DOHH2 (cell line): ENCODE results near the gene KRT33B.

Source experiments
- H3F3A ChIP-seq: fragments of 200-600 bp; sonication (generic), shearing (Covaris generic); 2 replicates; pipeline ENCODE4 v1.6.0; 2016; ENCODE audit warnings: antibody characterized with exemption, mild to moderate bottlenecking; ENCODE audit not compliant: control insufficient read depth, insufficient read depth
- H3K27ac ChIP-seq: fragments of 200-600 bp; sonication (generic); 2 replicates; pipeline ENCODE4 v1.5.1; 2014; ENCODE audit warnings: low read depth, mild to moderate bottlenecking, low read length, moderate library complexity
- H3K27me3 ChIP-seq: fragments of 200-600 bp; sonication (generic); 2 replicates; pipeline ENCODE4 v1.6.1; 2014; ENCODE audit warnings: mild to moderate bottlenecking, low read length, mixed read lengths; ENCODE audit not compliant: control insufficient read depth
- H3K36me3 ChIP-seq: fragments of 200-600 bp; sonication (generic); 2 replicates; pipeline ENCODE4 v1.6.1; 2014; ENCODE audit warnings: mild to moderate bottlenecking, low read length, moderate library complexity, mixed read lengths; ENCODE audit not compliant: control insufficient read depth
- H3K4me1 ChIP-seq: fragments of 200-600 bp; sonication (generic); 2 replicates; pipeline ENCODE4 v1.6.1; 2014; ENCODE audit warnings: mild to moderate bottlenecking, low read length, mixed read lengths; ENCODE audit not compliant: control insufficient read depth
- H3K4me2 ChIP-seq: fragments of 200-600 bp; sonication (generic); 2 replicates; pipeline ENCODE4 v1.6.0; 2014; ENCODE audit warnings: mild to moderate bottlenecking, low read length, moderate library complexity
- H3K4me3 ChIP-seq: fragments of 200-600 bp; sonication (generic); 2 replicates; pipeline ENCODE4 v1.5.1; 2014; ENCODE audit warnings: mild to moderate bottlenecking, low read length, mixed read lengths
- H3K79me2 ChIP-seq: fragments of 200-600 bp; sonication (generic); 2 replicates; pipeline ENCODE4 v1.6.1; 2014; ENCODE audit warnings: mild to moderate bottlenecking, low read length, mixed read lengths; ENCODE audit not compliant: control insufficient read depth
- H3K9me2 ChIP-seq: fragments of 200-600 bp; sonication (generic); replicated peaks from 2 replicates; pipeline ENCODE4 v1.6.1; 2014; ENCODE audit warnings: mild to moderate bottlenecking, low read length, mixed read lengths; ENCODE audit not compliant: control insufficient read depth
- H3K9me3 ChIP-seq: fragments of 200-600 bp; sonication (generic); 2 replicates; pipeline ENCODE4 v1.6.1; 2014; ENCODE audit warnings: antibody characterized with exemption, low read length, mixed read lengths; ENCODE audit not compliant: control insufficient read depth, insufficient read depth
- H4K20me1 ChIP-seq: fragments of 200-600 bp; sonication (generic); 2 replicates; pipeline ENCODE4 v1.6.0; 2014; ENCODE audit warnings: low read depth, mild to moderate bottlenecking, antibody characterized with exemption, low read length, moderate library complexity; ENCODE audit not compliant: control insufficient read depth, insufficient read depth
- EZH2phosphoT487 ChIP-seq: fragments of 200-600 bp; sonication (generic); IDR thresholded peaks from 2 replicates; pipeline ENCODE4 v1.6.1; 2017; ENCODE audit warnings: borderline replicate concordance, mild to moderate bottlenecking, antibody characterized with exemption, low read length, moderate library complexity, mixed read lengths
- TF ChIP-seq, protein P1 (sequence below): fragments of 200-600 bp; sonication (generic); IDR thresholded peaks from one replicate; pipeline ENCODE4 v1.5.1; 2014; ENCODE audit warnings: antibody characterized with exemption, mild to moderate bottlenecking, low read depth, low read length; ENCODE audit not compliant: poor library complexity, severe bottlenecking

Gene KRT33B

DNA sequence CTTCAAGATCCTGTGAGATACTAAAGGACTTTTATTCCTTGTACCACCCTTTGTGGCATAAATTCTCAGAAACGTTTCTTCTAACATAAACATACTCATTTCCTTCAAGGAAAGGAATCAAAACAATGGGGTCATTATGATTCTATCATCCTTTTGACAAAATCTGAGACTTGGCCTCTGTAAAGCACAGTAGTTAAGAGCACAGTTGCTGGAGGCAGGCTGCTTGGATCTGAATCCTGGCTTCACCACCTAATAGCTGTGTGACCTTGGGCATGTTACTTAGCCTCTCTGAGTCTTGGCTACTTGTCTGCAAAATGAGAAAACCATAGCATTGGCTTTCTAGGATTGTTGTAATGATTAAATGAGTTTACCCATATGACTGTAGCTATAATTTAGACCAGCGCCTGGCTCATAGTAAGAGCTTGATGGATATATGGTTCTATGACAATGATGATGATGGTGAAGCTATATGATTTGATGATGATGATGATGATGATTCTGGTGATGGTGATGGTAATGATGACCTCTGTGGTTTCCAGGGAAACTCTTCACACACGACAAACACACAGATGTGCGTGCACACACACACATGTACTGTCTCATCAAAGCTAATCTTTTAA is 33.9 kb upstream of the KRT33B start:
- no peaks in the 10 kb centered on the region for H3K79me2 ChIP-seq
- H4K20me1 ChIP-seq = no peaks in the 10 kb centered on the region
- no peak overlapping the region for H3K27ac ChIP-seq
- no peaks in the 10 kb centered on the region for H3K36me3 ChIP-seq
- H3F3A ChIP-seq = no peaks in the 10 kb centered on the region
- H3K27me3 ChIP-seq = peaks cover 16% of the 10 kb centered on the region; the same call in 1 of the 2 replicates
- no peaks in the 10 kb centered on the region for H3K9me3 ChIP-seq
- no peak overlapping the region for H3K4me2 ChIP-seq
- no peak overlapping the region for H3K4me3 ChIP-seq
- no peaks in the 10 kb centered on the region for H3K4me1 ChIP-seq
- H3K9me2 ChIP-seq = no peaks in the 10 kb centered on the region
- TF ChIP-seq EZH2phosphoT487 = no peak
- TF ChIP-seq, protein P1, sequence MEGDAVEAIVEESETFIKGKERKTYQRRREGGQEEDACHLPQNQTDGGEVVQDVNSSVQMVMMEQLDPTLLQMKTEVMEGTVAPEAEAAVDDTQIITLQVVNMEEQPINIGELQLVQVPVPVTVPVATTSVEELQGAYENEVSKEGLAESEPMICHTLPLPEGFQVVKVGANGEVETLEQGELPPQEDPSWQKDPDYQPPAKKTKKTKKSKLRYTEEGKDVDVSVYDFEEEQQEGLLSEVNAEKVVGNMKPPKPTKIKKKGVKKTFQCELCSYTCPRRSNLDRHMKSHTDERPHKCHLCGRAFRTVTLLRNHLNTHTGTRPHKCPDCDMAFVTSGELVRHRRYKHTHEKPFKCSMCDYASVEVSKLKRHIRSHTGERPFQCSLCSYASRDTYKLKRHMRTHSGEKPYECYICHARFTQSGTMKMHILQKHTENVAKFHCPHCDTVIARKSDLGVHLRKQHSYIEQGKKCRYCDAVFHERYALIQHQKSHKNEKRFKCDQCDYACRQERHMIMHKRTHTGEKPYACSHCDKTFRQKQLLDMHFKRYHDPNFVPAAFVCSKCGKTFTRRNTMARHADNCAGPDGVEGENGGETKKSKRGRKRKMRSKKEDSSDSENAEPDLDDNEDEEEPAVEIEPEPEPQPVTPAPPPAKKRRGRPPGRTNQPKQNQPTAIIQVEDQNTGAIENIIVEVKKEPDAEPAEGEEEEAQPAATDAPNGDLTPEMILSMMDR = no peak

DNA sequence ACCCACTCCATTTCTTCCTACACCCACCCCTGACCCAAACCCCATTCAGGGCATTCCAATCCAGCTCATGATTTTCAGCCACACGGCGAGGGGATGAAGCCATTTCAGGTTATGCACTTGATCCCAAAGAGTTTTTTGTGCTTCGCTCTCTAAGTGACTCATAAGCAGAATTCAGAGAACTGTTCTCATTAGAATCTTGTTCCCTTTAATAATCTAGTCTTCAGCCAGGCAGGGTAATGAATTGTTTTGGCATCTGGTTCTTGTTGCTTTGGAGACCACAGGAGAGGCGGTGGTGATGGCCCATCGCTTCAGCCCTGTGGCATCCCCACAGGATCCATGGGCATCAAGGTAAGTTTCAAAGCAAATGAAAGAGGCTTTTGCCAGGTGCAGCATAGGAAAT is 32.5 kb upstream of the KRT33B start:
- H3K9me3 ChIP-seq = no peaks in the 10 kb centered on the region
- H3K4me3 ChIP-seq = no peak overlapping the region
- no peaks in the 10 kb centered on the region for H3K9me2 ChIP-seq
- no peaks in the 10 kb centered on the region for H4K20me1 ChIP-seq
- TF ChIP-seq EZH2phosphoT487 = no peak
- TF ChIP-seq, protein P1 = no peak
- H3K4me1 ChIP-seq = no peaks in the 10 kb centered on the region
- H3K27ac ChIP-seq = no peak overlapping the region
- H3K36me3 ChIP-seq = no peaks in the 10 kb centered on the region
- H3K4me2 ChIP-seq = no peak overlapping the region
- H3K27me3 ChIP-seq = peaks cover 16% of the 10 kb centered on the region; the same call in 1 of the 2 replicates
- H3F3A ChIP-seq = no peaks in the 10 kb centered on the region
- H3K79me2 ChIP-seq = no peaks in the 10 kb centered on the region

DNA sequence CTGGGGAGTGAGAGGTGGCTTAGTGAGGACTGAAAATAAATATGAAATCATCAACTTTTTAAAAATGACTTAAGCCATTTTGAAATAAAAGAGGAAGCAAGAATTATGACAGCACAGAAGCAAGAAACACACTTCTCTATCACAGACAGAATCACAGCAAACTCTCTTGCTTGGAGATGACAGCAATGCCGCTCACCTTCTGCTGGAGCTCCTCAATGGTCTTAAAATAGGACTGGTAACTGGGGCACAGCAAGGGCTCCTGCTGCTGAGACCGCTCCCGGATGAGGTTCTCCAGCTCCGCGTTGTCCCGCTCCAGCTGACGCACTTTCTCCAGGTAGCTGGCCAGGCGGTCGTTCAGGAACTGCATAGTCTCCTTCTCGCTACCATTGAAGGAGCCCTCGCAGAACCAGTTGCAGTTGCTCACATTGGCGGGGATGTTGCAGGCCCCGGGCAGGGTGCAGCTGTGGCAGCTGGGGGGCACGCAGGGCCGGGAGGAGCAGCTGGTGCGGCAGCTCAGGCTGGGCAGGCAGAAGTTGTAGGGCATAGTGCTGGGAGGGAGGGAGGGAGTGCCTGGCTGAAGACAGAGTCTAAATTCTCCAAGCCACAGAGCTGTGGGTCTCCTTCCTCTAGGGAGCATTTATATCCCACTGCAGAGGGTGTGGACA is 27.5 kb upstream of the KRT33B start, which contains the start of gene KRT31:
KRT31 (minus strand) TSS at position 613 of the 665 bp plus-strand sequence; CDS start at position 544, 69 bp downstream.
- no peaks in the 10 kb centered on the region for H3K9me3 ChIP-seq
- no peaks in the 10 kb centered on the region for H3K79me2 ChIP-seq
- no peak within 1 kb of the TSS for H3K4me3 ChIP-seq
- H3K4me2 ChIP-seq = no peak within 1 kb of the TSS
- peaks cover 22% of the 10 kb centered on the region; the same call in 1 of the 2 replicates for H3K27me3 ChIP-seq
- TF ChIP-seq EZH2phosphoT487 = no peak
- TF ChIP-seq, protein P1 = no peak
- H3K27ac ChIP-seq = no peak within 1 kb of the TSS
- no peaks in the 10 kb centered on the region for H4K20me1 ChIP-seq
- no peaks in the 10 kb centered on the region for H3F3A ChIP-seq
- H3K9me2 ChIP-seq = no peaks in the 10 kb centered on the region
- H3K36me3 ChIP-seq = no peaks in the 10 kb centered on the region
- H3K4me1 ChIP-seq = no peaks in the 10 kb centered on the region
